Erythroblast (primary cell): ENCODE results near the gene POM121.
"Not testable (repeated sequence)": the region's sequence is repeated elsewhere in the genome, so short reads cannot be mapped to it uniquely, and the experiment has no call there.

Source experiments
- GATA1 ChIP-seq: IDR thresholded peaks from 2 replicates; pipeline ENCODE4 v1.6.1; 2011; ENCODE audit warnings: low read depth, mild to moderate bottlenecking, control low read depth, low read length, moderate library complexity
- POLR2A ChIP-seq: IDR thresholded peaks from 2 replicates; pipeline ENCODE4 v1.6.1; 2011; ENCODE audit warnings: mild to moderate bottlenecking, low read length

GRCh38 chr7:72960626-72961345 is 35.9 kb downstream of the POM121 start:
- TF ChIP-seq POLR2A, GATA1: not testable (repeated sequence)
